ENCODE measurements around the gene RRAD. TPM values are rescaled to one million over a fixed set of nuclear protein-coding genes. Genes with fewer than 3 reads are reported as not detected.
A peak's percentile ranks its signal among the peaks of the same experiment; 100 is the strongest.
"Not testable (repeated sequence)": the region's sequence is repeated elsewhere in the genome, so short reads cannot be mapped to it uniquely, and the experiment has no call there.

RRAD gene
- polyA plus RNA-seq, 12 donors = 2.8 to 15.8 (median 4.8) TPM; not detected in 1

DNA sequence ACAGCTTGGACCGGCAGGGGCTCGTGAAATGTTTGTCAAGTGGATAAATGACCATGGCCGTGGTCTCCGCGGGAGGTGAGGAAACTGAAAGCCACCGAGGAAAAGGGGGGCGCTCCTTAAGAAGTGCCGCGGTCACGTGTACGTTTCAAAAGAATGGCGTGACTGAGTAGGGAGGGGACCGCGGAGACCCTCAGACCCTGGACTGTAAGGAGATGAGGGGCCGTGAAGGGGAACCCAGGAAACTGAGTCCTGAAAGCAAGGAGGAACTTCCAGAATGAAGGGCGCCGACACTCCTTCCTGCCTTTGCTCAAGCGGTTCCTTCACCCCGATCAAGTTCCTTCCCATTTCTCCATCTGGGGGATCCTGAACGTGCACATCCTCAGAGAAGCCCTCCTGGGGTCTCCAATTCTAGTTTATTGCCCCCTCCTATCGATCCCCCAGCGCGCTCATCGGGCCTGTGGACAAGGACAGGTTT lies 9.5 kb upstream of the RRAD start:
- not testable (repeated sequence) for DNase-seq

DNA sequence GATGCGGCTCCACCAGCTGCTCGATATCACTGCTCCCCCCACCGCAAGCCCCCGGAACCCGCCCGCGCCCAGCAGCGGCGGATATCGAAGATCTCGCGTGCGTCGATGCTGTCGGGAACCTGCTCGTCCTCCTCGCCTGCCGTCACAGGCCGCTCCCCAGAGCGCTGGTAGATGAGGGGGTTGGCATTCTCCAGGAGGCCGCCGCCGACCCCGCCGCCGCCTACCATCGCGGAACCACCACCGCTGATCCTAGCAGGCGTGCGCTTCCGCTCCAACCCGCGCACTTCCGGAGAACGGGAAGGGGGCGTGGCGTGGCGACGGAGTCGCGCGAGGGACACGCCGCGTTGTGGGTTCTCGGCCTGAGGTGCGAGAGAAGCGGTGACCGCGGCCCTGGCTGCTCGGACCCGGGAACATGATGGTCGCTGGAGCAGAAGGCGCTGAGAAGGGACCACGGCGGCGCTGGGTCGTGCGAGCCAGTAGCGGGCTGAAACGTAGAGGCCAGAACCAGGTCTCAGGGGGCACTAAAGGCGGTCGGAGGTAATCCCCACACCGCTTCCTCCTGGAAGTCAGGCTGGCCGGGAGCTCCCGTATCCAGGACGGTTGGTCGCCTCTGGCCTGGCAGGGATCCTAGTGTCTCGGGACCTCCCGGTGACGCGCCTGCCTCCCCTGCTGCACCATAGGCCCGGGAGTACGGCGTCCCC lies 9.0 kb upstream of the RRAD start, which contains the start of gene CIAO2B:
Gene CIAO2B, minus strand, starts transcription at position 265 of the 701 bp plus-strand sequence. Its CDS starts 38 bp downstream, at position 227.
- DNase-seq = peak; percentile 95

DNA sequence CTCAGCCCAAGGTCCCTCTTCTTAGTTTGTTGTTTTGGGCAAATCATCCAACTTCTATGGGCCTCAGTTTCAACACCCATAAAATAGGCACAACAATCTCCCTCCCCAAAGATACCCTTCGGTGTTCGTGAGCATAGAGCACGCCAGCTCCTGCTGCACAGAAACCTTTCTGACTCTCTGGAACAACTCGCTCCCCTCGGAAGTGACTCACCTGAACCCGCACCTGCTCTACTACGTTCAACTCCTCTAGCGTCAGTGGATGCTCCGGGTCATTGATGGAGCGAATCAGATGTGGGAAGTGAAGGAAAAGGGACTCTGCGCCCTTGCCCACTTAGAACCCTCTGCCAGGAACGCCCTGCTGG lies 8.4 kb upstream of the RRAD start:
- DNase-seq = no peak

DNA sequence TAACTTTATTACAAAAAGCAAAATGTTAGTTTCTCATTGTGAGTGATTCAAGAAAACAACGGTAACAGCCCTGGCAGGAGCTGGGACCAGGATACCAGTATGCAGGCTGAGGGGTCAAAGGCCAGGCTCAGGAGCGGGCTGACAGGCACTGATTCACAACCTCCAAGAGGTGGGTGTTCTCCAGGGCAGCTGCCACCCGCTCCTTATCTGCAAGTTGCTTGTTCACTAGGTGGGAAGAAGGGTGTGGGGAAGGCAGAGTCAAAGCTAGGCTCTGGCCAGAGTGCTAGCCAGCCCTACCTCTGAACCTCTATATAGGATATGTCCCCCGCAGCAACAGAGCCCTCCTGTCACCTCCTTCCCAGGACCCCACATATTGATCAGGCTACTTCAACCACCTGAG lies 6.7 kb upstream of the RRAD start:
- DNase-seq = no peak

DNA sequence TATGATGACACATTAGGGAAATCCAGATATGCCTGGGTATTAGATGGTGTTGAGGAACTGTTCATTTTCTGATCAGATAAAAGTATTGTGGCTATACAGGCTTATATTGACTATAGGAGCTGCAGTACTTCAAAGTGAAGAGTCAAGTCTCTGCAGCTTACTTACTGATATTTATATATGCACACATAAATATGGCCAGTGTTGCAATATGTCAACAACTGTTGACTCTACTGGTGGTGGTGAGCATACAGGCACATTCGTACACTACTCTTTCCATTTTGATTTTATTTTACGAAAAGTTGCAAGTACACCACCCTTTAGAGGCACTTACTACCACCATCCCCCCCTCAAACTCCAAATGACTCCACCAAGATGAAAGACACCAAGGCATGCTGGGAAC lies 6.3 kb upstream of the RRAD start:
- no peak for DNase-seq

DNA sequence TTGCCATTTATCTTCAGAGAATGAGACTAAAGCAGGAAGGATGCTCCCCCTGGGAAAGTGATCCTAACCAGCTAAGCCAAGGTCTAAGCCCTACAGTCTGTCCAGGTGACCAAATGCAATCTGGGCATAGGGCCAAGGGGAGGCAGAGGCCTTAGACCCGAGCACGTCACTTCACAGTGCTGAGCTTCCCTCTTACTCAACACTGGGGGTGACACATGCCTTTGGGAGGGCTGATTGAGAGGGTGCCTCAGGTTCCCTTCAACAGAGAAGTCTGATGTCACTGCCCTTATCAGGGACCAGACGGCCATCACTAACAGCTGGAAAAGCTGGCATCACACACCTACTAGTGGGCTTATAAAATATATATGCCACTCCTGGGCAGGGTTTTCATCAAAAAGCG lies 4.9 kb upstream of the RRAD start:
- DNase-seq = no peak

DNA sequence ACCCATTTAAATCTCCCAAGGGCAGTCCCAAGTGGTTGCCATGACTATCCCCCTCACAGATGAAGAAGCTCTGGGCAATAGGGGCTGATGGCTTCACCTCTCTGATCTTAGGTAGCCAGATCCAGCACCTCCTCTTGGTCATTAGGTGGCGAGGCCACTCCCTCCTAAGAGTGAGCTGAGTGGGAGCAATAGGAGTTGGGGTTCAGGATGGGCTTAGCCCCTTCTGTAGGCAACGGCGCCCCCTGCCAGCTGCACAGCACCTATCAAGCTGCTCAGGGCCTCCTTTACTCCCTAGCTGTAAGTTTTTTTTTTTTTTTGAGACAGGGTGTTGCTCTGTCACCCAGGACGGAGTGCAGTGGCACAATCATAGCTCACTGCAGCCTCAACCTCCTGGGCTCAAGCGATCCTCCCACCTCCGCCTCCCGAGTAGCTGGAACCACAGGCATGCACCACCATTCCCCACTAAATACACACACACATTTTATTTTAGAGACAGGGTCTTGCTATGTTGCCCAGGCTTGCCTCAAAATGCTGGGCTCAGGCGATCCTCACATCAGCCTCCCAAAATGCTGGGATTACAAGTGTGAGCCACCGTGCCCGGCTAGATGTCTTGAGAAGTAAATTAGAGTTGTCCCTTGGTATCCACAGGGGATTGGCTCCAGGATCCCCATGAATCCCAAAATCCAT lies 3.5 kb upstream of the RRAD start:
- no peak for DNase-seq

DNA sequence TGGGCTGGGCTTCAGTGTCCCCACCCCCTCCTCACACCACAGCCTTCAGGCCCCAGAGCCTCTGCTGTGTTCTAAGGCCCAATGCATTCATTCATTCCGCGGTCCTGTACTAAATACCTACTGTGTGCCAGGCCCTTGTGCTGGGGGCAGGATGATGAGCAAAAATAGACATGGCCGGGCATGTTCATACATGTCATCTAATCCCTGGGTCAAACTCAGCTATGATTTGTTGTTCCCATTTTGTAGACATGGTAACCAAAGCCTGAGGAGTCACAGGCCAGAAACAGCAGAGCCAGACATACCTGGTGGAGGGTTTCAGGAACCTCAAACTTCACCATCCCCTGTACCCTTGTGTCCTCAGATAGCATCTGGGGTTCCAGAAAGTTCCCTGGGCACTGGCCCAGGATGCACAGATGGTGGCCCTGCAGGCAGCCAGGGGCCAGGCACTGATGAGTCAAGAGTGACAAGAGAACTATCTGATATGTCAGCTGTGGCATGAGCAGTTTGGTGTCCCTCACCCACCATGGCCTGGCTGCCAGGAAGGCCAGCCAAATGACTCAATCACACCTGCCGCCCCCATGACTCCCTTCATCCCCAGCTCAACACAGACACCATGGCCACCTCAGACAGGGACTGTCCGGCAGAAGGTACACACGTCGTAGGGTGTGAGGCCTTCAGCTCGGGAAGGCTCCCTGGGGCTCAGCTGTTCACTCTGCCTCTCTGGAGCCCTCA lies 2.7 kb upstream of the RRAD start:
- no peak for DNase-seq

DNA sequence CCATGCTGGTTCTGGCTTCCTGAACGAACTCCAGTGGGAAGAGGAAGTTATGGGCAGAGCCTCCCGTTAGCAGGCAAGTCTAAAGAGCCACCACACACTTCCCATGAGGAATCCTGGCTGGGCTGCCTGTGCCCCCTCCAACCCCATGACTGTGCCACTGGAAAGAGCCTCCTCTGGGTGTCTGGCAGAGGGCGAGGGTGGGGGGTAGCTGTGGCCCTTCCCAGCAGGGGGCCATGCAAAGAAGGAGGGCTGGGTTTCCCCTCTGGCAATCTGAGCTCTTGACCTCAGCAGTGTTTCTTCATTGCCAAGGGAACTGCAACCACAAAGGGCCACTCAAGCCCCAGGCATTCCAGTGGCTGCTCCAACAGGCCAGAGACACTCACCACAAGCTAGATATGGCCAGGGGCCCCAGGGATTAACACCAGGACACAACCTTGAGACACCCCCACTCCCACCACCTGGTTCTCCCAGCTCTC lies 1.7 kb upstream of the RRAD start:
- DNase-seq = no peak

DNA sequence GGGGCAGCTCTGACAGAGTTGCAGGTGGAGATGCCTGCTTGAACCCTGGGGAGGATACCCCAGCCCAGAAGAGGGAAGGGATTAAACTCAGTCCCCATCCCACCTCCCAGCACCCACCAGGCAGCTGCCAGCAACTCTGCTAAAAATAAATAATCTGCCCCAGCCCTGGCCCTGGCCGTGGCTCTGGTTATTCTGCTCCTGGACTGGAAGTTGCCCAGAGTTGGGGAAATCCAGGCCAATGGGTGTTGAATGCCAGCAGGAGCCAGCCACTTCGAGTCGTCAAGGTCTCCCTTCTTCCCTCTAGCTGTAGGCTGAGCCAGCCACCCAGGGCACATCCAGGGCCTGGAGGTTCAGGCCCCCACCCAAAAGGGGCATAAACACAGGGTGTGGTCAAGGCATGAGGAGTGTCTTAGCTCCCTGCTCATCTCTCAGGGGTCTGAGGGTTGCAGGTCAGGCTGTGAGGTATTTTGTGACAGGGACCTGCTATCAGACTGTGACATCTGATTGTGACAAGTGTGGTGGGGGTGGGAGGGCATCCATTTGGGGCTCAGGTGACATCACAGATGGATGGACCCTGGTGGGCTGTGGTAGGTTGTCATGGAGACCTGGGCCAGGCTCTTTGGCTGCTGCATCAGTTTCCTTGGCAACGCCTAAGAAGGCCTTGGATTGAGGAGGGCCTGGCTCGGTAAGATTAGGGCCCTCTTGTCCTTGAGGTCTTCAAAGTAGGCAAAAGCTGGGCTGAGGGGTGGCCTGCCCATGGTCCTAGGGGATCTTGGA lies 1.0 kb upstream of the RRAD start:
- no peak for DNase-seq

DNA sequence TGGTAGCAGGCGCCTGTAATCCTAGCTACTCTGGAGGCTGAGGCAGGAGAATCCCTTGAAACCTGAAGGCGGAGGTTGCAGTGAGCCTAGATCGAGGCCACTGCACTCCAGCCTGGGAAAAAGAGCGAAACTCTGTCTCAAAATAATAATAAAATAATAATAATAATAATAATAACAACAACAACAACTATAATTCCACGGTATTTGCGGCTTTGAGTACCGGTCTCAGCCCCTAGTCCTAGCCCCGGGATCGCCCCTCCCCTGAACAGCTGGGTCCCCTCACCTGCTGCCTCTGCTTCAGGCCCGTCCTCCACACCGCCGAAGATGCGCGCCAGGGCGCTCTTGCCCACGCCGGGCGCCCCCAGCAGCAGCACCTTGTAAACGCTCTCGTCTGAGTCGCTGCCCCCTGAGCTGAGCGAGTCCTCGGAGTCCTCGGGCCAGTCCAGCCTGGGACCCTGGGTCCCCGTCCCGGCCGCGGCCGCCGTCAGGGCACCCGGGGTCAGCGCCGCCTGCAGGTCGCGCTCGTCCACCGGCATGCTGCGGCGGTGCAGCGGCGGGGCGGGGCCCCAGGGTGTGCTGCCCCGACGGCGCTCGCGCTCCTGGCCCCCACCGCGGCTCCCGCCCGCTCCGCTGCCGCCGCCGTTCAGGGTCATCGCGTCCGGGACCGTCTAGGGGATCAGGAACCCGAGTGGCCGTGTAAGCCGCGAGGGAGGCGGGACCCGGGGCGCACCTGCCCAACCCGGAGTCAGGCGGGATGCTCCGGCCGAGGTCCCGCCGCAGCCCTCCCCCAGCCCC lies 611 bp downstream of the RRAD start:
- no peak for DNase-seq

DNA sequence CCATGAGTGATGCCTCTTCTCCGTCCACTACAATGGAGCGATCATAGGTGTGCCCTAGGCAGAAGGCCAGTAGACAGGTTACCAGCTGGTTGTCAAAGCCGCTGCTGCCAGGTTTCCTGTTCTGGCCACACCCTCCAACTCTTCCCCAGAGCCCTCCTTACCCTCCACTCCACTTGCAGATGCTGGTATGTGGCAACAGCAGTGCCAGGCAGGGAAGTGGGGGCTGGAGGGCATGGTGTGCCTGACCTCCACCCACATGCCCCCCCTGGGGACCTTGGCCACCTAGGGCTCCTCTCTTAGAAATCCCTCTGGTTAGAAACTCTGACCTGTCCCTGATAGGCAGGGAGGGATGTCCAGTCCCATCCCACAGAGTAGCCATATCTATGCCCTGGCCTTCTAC lies 1.5 kb downstream of the RRAD start:
- DNase-seq = no peak

DNA sequence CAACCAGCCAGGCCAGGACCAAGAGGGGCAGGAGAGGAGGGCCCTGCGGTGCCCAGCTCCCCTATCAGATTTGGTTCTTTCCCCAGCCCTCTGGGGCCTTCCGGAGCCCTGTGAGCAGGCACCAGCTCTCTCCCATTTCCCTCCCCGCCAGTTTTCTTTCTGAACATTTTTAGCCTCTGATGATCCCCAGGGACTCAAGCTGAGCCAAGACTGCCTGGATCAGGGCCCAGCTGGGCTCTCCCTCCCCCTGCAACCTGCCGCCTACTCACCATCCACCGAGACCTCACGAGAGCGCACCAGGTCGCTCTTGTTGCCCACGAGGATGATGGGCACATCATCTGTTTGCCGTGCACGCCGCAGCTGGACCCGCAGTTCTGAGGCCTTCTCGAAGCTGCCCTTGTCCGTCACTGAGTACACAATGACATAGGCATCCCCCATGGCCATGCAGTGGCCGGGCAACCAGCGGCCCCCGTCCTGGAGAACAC lies 2.0 kb downstream of the RRAD start:
- no peak for DNase-seq

DNA sequence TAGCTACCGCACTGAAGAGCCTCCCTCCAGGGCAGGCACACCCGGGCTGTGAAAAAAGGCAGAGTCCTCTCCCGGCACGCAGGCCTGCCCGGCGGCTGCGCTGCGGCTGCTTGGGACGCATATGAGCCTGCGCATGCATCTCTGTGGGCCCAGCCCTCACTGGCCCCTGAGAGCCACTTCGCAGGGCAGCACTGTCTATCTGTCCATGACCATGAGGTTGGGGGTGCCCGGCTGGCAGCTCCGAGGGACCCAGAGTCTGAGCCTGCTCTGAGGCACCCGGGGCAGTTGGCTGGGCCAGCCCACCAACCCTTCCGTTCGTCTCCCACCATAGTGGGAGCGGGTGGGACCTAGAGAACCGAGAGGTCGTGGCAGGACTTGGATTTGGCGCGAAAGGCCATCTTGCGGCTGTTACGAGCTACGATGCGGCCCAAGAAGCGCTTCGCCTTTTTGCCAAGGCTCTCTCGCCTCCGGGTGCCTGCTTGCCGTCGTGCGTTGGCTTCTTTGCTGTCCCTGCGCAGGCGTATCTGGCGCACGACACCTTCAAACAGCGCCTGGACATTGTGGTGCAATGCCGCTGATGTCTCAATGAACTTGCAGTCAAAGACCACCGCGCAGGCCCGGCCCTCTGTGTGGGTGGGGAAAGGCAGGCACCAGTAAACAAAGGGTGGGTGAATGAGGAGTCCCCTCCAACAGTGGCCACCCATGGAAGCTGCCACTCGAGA lies 3.4 kb downstream of the RRAD start:
- DNase-seq = no peak

DNA sequence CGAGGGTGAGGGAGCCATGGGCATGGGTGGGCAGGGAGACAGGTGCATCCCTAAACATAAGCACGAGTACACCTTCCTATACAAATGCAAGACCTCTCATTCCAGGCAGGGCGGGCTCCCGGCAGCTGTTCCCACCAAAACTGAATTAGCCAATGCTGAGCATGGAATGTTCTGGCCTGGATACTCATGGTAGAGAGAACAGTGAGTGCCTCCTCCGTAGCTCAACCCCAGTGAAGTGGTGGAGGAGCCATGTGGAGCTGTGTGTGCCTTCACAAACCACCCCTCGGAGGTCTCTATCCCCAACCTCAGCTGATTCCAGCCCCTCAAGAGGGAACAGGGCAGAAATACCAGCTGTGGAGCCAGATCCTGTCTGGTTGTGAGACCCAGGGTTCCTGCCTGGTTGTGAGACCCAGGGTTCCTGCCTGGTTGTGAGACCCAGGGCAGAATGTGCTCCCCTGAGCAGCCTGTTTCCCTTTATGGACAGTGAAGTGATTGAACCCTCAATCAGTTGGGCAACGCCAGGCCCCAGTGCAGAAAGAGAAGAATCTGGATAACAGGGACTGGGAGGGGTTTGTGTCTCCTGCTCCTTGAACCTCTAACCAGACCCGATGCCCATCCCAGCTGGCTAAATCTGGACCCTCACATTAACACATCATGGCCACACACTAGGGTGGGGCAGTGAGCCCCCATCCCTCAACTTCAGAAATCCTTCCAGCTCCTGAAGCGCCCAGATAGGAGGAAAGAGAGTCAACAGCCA lies 4.2 kb downstream of the RRAD start:
- DNase-seq = no peak

DNA sequence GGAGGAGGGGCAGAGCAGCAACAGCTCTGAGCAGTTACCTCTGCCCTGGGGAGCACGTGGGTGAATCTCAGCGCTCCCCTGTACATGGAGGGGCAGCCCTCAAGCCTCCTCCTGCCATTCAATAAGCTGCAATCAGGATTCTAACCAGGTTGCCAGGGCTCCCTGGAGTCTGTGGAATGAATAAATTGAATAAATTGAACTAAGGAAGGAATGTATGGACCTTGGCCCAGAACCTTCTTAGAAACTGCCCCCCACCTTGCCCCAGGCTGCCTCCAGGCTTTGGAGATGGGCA lies 5.1 kb downstream of the RRAD start:
- no peak for DNase-seq

DNA sequence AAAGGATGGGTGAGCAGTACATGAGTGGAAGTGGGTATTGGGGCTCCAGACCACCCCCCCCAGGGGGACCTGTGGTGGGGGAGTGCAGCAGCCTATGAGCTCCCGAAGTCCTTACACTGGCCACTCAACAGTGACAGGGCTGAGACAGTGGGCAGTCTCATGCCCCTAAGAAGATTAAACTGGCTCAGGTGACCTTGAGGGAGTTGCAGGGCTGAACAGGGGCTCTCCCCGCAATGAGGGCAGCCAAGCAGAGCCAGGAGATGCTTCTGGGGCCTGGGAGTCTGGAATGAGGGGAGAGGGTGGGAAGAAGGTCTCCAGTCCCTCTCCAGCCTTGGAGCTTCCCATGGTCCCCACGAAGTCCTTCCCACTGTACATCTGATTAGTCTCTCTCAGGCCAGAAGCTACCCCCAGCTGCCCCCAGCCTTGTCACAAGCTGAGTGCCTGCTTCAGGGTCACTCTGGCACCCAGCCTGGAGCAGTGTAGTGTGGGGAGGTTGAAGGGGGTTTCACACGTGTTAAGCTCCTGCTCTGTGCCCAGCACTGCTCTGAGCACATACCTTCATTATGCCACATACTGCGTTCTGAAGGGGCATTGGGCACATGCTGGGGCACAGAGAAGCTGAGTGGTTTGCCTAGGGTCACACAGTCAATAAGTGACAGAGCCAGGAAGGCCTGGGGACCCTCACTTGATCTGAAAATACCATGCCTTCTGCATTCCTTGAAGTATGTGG lies 5.6 kb downstream of the RRAD start:
- no peak for DNase-seq

DNA sequence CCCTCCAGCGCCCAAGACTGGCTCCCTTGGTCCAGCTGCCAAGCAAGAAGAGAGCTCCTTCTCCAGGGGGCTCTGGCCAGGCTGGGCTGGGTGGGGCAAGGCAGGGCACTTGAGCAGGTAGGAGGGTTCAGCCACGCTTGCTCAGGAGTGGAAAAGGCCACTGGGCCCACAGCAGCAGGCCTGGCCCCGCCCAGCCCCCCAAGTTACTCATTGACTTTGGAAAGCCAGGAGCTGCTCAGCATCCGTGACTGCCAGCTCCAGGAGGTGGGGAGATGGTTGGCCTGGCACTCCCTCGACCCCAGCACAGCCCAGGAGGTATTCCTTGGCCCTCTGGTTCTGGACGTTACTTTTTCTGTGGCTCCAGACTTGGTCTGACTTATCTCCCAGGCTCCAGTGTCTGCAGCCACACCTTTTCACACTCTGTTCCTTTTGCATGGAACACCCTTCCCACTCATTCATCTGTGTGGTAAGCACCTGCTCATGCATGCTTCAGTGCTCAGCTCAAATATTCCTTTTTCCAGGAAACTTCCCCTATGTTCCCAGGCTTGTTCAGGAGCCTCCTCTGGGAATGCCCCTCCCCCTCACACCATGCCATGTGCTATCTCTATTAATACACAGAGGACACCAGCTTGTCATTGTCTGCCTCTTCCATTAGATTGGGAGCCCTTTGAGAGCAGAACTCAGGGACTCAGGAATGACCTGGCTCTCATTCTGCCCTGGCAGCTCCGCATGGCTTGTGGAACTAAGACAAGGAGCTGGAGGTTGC lies 6.3 kb downstream of the RRAD start, which contains the start of gene CDH16:
Gene CDH16, minus strand, starts transcription at position 83 of the 766 bp plus-strand sequence. CDS start 820 bp downstream, outside the sequence.
- DNase-seq = no peak

Data from muscle of arm (tissue), 12 donors.